HepG2 (cell line): ENCODE measurements around the gene TOM1L2. TPM values are rescaled to one million over a fixed set of nuclear protein-coding genes. Genes with fewer than 3 reads are reported as not detected.

Experiments
- ATF1 ChIP-seq: IDR thresholded peaks from 2 replicates; pipeline ENCODE4 v1.6.1; 2016; ENCODE audit warnings: mild to moderate bottlenecking, control low read depth
- BRD4 ChIP-seq: sonication (generic); formaldehyde crosslinking; IDR thresholded peaks from 2 replicates; pipeline ENCODE4 v1.4.0; 2020; ENCODE audit warnings: missing genetic modification reagents
- CEBPZ ChIP-seq: IDR thresholded peaks from 2 replicates; pipeline ENCODE4 v1.6.1; 2012; ENCODE audit warnings: low read length, improper control_type of control experiment
- EEA1 ChIP-seq: sonication (generic); formaldehyde crosslinking; IDR thresholded peaks from 2 replicates; pipeline ENCODE4 v1.5.1; 2020; ENCODE audit warnings: mild to moderate bottlenecking, missing genetic modification reagents, borderline replicate concordance
- ESRRA ChIP-seq: sonication (generic); formaldehyde crosslinking; IDR thresholded peaks from 2 replicates; pipeline ENCODE4 v1.5.1; 2020; ENCODE audit warnings: mild to moderate bottlenecking, low read depth, missing genetic modification reagents
- MED13 ChIP-seq: sonication (generic); formaldehyde crosslinking; IDR thresholded peaks from 2 replicates; pipeline ENCODE4 v1.5.0; 2020; ENCODE audit warnings: missing genetic modification reagents
- MYC ChIP-seq: sonication (generic); formaldehyde crosslinking; IDR thresholded peaks from 2 replicates; pipeline ENCODE4 v1.9.0; 2021; ENCODE audit warnings: missing genetic modification reagents, borderline replicate concordance
- PHF5A ChIP-seq: IDR thresholded peaks from one replicate; pipeline ENCODE4 v1.6.1; 2018; ENCODE audit warnings: low read depth, missing genetic modification reagents; ENCODE audit not compliant: unreplicated experiment
- RBAK ChIP-seq: sonication (generic); formaldehyde crosslinking; IDR thresholded peaks from 2 replicates; pipeline ENCODE4 v1.5.1; 2020; ENCODE audit warnings: mild to moderate bottlenecking, missing genetic modification reagents
- SMAD3 ChIP-seq: sonication (generic); formaldehyde crosslinking; IDR thresholded peaks from 2 replicates; pipeline ENCODE4 v1.4.0; 2020; ENCODE audit warnings: missing genetic modification reagents
- ZFYVE20 ChIP-seq: sonication (generic); formaldehyde crosslinking; IDR thresholded peaks from 2 replicates; pipeline ENCODE4 v1.8.0; 2023; ENCODE audit warnings: low read depth, mild to moderate bottlenecking, moderate library complexity, missing genetic modification reagents, borderline replicate concordance
- ZNF431 ChIP-seq: sonication (generic); formaldehyde crosslinking; IDR thresholded peaks from 2 replicates; pipeline ENCODE4 v1.9.0; 2022; ENCODE audit warnings: missing genetic modification reagents, low read depth, mild to moderate bottlenecking, borderline replicate concordance
- ZNF703 ChIP-seq: sonication (generic); formaldehyde crosslinking; IDR thresholded peaks from 2 replicates; pipeline ENCODE4 v1.5.1; 2020; ENCODE audit warnings: missing genetic modification reagents, mild to moderate bottlenecking, moderate library complexity, borderline replicate concordance
- polyA plus RNA-seq, 8 experiments: library from polyadenylated mRNA; depleted of rRNA in 3 of 8; stranded (reverse) in 7 of 8; unstranded in 1 of 8; fragments of >200 nt; fragmentation: Illumina TruSeq in 4 of 8; extraction: Trizol in 4 of 8; gene quantifications; 2 replicates each; pipeline versions ENCODE4 v1.2.1 to v1.2.3, GENCODE V29; 2011 to 2016; ENCODE audit warnings: low read depth in 4 of 8, missing spikeins in 1 of 8, mixed read lengths in 1 of 8; ENCODE audit not compliant: insufficient read depth in 1 of 8
- total RNA-seq, 5 experiments: library from RNA; depleted of rRNA; stranded (reverse); fragments of >200 nt; fragmentation: Illumina TruSeq; extraction: Trizol; gene quantifications; 2 replicates each; pipeline ENCODE4 v1.2.3, GENCODE V29; 2016; ENCODE audit warnings: low read depth in 1 of 5
- TF ChIP-seq, protein P1 (sequence below): sonication (generic); formaldehyde crosslinking; IDR thresholded peaks from 2 replicates; pipeline ENCODE4 v1.8.1; 2023; ENCODE audit warnings: mild to moderate bottlenecking, missing genetic modification reagents
- TF ChIP-seq, protein P2 (sequence below): sonication (generic); formaldehyde crosslinking; IDR thresholded peaks from 2 replicates; pipeline ENCODE4 v1.4.0; 2020; ENCODE audit warnings: missing genetic modification reagents
- TF ChIP-seq, protein P3 (sequence below): sonication (generic); formaldehyde crosslinking; IDR thresholded peaks from 2 replicates; pipeline ENCODE4 v1.5.0; 2020; ENCODE audit warnings: missing genetic modification reagents

The TOM1L2 gene
- total and polyA plus RNA-seq, 2 of the 13 experiments (the other 11 are each of a cell fraction or from before 2014, with no cell fraction given) = 4.7 to 7.4 TPM

GRCh38 chr17:17971431-17972125, 622 bp downstream of the TOM1L2 start (continued):
- TF ChIP-seq, protein P1, sequence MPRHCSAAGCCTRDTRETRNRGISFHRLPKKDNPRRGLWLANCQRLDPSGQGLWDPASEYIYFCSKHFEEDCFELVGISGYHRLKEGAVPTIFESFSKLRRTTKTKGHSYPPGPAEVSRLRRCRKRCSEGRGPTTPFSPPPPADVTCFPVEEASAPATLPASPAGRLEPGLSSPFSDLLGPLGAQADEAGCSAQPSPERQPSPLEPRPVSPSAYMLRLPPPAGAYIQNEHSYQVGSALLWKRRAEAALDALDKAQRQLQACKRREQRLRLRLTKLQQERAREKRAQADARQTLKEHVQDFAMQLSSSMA (CRISPR knock-in tag) = no peak
- TF ChIP-seq MED13 (CRISPR knock-in tag) = no peak
- TF ChIP-seq MYC (CRISPR knock-in tag) = no peak
- no peak for TF ChIP-seq RBAK (CRISPR knock-in tag)
- no peak for TF ChIP-seq ZFYVE20 (CRISPR knock-in tag)
- TF ChIP-seq SMAD3 = no peak
- no peak for TF ChIP-seq PHF5A (CRISPR knock-in tag)
- no peak for TF ChIP-seq ATF1 (CRISPR knock-in tag)
- TF ChIP-seq ZNF703 (CRISPR knock-in tag) = peak; percentile 67; the same call in 1 of the 2 replicates
- TF ChIP-seq ESRRA (CRISPR knock-in tag) = no peak
- no peak for TF ChIP-seq BRD4
- TF ChIP-seq, protein P2, sequence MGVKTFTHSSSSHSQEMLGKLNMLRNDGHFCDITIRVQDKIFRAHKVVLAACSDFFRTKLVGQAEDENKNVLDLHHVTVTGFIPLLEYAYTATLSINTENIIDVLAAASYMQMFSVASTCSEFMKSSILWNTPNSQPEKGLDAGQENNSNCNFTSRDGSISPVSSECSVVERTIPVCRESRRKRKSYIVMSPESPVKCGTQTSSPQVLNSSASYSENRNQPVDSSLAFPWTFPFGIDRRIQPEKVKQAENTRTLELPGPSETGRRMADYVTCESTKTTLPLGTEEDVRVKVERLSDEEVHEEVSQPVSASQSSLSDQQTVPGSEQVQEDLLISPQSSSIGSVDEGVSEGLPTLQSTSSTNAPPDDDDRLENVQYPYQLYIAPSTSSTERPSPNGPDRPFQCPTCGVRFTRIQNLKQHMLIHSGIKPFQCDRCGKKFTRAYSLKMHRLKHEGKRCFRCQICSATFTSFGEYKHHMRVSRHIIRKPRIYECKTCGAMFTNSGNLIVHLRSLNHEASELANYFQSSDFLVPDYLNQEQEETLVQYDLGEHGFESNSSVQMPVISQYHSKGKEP (CRISPR knock-in tag) = no peak
- TF ChIP-seq ZNF431 (CRISPR knock-in tag) = no peak
- no peak for TF ChIP-seq CEBPZ
- TF ChIP-seq, protein P3, sequence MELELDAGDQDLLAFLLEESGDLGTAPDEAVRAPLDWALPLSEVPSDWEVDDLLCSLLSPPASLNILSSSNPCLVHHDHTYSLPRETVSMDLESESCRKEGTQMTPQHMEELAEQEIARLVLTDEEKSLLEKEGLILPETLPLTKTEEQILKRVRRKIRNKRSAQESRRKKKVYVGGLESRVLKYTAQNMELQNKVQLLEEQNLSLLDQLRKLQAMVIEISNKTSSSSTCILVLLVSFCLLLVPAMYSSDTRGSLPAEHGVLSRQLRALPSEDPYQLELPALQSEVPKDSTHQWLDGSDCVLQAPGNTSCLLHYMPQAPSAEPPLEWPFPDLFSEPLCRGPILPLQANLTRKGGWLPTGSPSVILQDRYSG (CRISPR knock-in tag) = no peak
- no peak for TF ChIP-seq EEA1 (CRISPR knock-in tag)
